HG03139 (cell line): ENCODE measurements around the gene ANTKMT.
"Not testable (repeated sequence)": the region's sequence is repeated elsewhere in the genome, so short reads cannot be mapped to it uniquely, and the experiment has no call there.

Experiments used
- ATAC-seq: cut with Tn5 transposase; IDR thresholded peaks from one replicate; pipeline ENCODE4 v1.9.1; 2021; ENCODE audit not compliant: unreplicated experiment

Gene ANTKMT

DNA sequence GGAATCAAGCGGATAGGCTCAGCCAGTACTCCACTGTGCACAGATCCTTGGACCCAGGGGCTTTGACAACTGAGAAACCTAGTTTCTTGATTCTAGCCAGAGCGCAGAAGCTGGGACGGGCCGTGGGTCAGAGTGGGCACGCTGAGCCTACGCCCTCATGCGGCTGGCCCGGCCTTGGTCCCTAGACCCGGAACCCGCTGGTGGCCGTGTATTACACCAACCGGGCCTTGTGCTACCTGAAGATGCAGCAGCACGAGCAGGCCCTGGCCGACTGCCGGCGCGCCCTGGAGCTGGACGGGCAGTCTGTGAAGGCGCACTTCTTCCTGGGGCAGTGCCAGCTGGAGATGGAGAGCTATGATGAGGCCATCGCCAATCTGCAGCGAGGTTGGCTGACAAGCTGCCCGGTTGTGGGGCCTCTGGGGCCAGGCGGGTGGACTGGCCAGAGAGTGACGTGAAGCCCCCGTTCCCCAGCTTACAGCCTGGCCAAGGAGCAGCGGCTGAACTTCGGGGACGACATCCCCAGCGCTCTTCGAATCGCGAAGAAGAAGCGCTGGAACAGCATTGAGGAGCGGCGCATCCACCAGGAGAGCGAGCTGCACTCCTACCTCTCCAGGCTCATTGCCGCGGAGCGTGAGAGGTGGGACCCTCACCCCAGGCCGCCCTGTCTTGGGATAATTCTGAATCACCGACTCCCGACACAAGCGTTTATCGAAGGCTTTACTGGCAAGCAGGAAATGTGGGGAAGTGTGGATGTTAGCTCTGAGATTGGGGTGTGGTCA is 39.8 kb upstream of the ANTKMT start:
- no peak for ATAC-seq

DNA sequence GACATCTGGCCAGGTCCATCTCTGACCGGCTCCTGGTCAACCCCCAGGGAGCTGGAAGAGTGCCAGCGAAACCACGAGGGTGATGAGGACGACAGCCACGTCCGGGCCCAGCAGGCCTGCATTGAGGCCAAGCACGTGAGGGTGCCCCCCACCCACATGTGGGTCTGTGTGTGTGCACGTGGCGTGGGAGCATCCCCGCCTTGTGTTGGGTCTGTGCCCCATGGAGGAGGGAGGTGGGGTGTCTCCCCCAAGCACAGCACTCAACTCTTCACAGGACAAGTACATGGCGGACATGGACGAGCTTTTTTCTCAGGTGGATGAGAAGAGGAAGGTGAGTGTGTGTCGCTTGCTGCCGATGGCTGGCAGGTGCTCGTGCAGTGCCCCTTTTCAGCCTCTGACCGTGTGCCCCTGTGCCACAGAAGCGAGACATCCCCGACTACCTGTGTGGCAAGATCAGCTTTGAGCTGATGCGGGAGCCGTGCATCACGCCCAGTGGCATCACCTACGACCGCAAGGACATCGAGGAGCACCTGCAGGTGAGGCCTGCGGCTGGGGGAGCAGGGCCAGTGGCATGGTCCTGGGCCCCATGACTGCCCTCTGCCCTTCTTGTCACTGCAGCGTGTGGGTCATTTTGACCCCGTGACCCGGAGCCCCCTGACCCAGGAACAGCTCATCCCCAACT is 39.1 kb upstream of the ANTKMT start:
- no peak for ATAC-seq

DNA sequence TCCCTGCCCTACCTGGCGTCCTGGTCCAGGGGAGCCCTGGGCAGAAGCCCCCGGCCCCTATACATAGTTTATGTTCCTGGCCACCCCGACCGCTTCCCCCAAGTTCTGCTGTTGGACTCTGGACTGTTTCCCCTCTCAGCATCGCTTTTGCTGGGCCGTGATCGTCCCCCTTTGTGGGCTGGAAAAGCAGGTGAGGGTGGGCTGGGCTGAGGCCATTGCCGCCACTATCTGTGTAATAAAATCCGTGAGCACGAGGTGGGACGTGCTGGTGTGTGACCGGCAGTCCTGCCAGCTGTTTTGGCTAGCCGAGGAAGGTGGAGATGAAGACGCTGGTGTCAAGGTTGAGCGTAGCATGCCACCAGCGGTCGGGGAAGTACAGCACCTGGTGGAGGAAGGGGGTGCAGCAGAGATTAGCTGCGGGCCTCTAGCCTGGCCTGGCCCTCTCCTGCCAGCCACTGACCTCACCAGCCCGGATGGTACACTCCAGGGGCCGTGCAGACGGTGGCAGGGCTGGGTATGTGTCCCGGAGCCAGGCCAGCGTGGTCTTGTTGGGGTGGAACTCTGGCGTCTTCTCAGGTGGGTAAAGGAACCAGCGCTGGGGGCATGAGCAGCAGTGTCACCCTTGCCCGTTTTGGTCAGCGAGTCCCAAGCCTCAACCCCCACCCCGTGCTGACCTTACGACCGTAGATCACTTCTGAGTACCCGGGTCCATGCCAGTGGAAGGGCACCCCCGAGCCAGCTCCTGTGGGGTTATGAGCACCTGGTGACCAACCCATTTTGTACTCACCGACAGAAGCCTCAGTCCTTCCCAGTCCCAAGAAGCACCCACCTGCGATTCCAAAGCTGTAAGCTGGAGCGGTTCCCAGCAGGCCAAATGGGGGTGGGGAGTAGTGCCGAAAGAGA is 38.2 kb upstream of the ANTKMT start:
- ATAC-seq, result no peak

DNA sequence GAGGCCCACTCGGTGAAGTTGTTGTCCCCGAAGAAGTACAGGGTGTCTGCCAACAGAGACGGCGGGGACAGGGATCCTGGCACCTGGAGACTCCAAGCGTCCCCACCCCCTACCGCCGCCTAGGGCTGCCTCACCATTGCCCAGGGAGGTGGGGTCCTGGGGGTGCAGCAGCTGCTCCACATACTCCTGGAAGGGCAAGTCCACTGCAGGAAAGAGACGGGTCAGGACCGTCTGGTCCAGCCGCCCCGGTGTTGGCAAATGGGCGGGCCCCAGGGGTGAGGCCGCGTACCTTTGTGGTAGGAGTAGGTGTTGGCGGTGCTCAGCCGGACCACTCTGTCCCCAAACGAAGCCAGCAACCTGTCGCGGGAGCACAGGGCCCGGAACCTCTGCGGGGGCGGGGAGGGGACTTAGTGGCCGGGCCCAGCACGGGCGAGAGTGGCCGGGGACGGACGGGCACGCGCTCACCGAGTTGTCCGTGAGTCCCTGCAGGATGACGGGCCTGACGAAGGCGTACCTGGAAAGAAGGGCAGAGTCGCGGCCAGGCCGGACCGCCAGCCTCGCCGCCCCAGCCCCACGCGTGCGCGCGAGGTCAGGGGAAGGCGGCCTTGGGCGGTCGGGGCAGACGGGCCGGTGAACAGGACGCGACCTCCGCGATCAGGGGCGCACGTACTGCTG is 37.4 kb upstream of the ANTKMT start:
- no peak for ATAC-seq

DNA sequence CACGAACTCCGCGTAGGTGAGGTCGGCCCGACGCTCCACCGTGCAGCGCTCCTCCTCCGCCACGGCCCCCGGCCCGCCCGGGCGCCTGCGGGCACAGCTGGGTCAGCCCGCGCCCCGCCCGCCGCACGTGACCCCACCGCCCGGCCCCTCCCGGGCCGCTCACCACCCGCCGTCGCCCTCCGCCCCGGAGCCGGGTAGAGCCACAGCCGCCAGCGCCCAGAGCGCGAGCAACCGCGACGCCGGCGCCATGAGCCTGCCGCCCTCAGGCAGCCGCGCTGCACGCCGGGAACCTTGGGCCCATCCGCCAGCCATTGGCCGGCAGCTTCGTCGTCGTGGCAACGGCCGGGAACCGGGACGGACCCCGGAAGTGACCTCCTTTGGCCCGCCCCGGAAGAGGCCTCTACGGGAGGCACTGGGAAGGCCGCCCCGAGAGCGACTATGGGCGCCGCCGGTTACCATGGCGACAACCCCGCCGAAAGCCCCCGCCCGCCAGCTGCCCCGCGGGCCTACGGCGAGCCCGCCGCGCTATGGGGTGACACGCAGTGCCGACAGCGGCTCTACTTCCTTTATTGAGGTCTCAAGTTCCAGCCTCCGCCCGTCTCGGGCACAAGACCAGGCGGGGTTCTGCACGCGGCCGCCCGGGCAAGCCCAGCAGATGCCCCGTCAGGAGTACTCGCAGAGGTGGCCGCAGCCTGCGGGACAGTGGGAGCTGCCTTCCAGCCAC is 36.7 kb upstream of the ANTKMT start, which contains the start of gene JMJD8:
Gene JMJD8, minus strand, starts transcription at position 264 of the 724 bp plus-strand sequence. Its CDS starts 15 bp downstream, at position 249.
- ATAC-seq, result peak; percentile 35

DNA sequence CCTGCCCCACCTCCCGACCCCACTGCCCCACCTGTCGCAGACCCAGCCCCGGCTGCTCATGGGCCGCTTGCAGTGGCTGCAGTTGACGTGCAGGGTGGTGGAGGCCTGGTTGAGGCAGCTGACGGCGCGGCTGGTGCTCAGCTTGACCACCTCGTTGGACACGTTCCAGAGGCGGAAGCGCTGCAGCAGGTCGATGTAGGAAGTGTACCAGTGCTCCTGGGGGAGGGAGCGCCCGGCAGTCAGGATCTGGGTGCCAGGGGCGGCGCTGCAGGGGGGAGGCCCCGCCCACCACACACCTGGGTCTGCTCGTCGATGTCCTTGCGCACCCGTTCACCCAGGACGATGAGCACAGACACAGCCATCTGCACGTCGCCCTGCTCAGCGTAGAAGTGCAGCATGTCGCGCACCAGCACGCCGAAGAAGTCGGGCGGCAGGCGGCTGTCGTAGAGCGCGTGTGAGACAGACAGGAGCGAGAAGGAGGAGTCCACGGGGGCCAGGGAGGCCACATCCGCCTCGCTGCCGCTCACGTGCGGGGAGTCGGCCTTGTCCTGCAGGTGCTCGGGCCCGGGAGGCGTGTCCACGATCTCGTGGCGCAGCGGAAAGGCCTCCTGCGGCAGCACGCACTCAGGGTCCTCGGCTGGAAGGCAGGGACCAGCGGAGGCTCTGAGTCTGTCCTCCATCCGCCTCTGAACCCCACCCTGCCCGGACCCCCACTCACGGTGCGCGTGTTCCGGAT is 35.8 kb upstream of the ANTKMT start:
- no peak for ATAC-seq

DNA sequence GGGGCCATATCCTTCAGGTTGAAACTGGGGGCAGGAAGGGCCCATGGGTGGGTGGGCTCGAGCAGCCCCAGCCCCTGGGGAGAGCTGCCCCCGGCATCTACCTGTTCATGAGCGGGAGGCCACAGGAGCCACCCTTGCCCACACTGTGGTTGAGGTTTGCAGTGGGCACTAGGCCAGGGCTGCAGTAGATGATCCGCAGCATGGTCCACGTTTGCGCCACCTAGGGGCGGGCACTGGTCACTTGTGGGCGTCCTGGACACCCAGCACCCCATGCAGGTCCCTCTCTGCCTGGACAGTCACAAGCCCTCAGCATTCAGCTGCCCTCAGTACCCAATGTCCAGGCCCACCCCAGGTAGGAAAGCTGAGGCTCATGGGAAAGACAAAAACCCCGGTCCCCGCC is 35.0 kb upstream of the ANTKMT start:
- no peak for ATAC-seq

DNA sequence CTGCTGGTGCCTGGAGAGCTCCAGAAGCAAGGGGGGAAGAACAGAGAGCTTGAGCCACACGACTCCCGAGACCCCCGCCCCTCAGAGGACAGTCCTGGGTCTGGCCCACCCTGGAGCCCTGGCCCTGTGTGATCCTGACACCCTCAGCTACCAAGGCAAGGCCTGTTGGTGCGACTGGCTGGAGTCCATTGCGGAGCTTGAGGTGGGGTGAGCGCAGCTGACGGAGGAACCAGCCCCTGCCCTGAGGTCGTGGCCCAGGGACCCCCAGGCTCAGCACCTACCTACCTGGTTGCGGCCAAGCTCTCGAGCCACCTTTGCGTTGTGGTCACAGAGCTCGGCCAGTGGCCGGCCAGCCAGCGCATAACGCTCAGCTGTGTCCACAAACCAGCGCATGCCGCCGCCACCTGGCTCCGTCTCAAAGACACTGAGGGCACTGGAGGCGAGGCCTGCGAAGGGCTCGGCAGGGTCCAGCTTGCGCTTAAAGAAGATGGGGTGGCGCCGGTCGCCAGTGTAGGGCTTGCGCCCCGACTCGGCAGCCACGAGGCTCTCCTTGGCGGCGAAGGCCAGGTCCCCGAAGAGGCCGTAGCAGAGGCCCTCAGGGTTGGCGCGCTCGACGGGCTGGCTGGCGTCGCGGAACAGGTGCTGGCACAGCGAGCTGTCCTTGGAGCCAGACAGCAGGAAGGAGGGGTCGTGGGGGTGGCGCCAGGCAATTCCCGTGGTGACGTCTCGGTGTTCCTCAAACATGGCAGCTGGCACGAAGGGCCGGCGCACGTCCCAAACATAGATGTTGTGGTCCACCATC is 34.3 kb upstream of the ANTKMT start:
- no peak for ATAC-seq

DNA sequence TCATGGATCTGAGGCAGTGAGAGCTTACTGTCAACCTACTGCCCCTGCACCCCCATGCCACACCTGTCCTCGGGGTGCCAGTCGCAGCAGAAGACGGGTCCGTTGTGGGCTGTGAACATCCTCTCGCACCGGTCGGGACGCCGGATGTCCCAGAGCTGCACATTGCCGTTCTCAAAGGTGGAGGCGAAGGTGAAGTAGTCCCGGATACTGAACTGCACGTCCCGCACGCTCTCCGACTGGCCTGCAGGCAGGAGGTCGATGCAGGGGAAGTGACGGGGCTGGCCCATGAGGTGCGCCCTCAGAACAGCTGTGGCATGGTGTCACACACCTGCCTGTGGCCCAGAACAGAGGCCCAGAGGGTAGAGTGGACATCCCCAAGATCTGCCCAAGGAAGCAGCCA is 33.4 kb upstream of the ANTKMT start:
- ATAC-seq, result no peak

DNA sequence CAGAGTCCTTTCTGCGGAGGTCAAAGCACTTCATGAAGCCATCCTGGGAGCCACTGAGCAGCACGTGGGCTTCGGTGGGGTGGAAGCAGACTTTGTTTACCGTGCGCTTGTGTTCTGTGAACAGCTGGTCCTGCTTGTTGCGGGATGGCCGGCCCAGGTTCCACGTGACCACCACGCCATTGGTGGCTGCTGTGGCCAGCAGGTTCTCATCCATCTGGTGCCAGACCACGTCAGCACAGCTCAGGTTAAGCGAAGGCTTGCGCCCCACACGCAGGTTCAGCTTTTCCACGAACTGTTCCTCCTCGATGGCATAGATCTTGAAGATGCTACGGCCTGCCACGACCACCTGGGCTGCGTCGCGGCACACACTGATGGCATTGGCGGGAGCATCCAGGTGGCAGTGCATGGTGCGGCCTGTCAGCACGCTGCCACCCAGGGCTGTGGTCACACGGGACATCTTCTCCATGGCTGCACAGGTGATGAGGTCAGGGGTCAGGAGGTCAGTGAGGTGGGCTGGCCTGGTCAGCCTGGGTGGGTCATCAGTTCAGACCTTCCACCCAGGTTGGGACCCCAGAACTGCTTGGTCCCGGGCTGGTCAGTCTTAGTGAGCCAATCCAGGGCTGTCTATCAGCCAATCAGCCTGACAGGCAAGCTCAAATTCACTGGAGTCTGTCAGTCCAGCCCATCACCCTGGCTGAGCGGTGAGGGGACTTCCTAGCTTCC is 31.6 kb upstream of the ANTKMT start:
- no peak for ATAC-seq

DNA sequence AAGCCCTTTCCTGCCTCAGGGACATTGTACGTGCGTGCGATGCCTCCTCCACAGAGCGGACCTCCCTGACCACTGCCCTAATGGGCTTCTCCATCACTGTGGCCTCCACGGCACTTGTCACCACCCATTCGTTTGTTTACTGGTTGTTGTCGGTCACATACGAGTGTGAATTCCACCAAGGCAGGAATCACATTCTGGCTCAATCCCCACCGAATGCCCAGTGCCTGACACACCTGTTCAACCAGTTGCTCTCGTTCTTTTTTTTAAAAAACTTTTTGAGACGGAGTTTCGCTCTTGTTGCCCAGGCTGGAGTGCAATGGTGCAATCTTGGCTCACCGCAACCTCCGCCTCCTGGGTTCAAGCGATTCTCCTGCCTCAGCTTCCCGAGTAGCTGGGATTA is 29.7 kb upstream of the ANTKMT start:
- not testable (repeated sequence) for ATAC-seq

DNA sequence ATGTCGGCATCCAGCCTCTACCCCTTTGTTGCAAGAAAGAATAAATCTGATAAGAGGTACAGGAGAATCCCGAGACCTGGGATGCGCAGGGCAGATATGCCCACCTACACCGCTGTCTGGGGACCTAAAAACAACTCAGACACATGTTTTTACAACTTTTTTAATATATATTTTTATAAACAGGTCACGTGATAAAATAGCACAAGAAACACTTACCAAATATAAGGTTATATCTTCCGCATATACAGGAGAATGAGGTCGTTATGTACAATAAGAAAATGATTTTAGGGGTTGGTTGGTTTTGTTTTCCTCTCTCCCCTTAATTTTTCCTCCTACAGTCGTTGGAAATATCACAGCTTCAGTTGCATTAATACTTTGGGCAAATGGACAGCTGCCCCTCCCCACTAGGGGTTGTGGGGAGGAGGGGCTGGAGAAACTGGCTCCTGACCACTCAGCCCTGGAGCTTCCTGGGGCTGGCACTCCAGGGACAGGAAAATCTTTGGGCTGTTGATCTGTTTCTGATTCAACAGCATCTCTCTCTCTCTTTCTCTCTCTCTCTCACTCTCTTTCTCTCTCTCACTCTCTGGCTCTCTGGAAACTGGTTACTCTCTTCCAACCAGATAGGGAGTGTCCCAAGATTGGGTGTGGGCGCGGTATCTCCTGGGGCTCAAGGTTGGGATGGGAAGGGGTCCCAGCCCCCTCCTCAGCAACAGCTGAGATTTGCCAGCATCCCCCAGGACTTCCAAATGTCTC is 28.4 kb upstream of the ANTKMT start:
- no peak for ATAC-seq

DNA sequence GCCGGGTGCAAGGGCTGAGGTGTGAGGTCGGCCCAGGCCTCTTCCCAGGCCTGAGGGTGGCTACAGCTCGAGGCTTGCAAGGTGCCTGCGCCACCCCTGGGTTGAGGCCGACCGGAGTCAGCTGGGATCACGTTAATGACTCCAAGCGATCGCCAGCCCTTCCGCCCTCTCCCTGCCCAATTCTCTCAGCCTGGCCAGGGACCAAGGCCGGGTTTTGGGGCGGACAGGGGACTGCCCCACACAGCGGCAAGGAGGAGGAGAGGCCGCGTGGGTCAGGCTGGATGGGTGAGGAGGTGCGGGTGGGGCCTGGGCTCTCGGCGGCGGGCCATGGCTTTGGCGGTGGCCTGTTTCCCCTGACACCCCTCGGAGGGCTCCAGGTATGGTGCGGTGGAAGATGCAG is 27.6 kb upstream of the ANTKMT start:
- no peak for ATAC-seq

DNA sequence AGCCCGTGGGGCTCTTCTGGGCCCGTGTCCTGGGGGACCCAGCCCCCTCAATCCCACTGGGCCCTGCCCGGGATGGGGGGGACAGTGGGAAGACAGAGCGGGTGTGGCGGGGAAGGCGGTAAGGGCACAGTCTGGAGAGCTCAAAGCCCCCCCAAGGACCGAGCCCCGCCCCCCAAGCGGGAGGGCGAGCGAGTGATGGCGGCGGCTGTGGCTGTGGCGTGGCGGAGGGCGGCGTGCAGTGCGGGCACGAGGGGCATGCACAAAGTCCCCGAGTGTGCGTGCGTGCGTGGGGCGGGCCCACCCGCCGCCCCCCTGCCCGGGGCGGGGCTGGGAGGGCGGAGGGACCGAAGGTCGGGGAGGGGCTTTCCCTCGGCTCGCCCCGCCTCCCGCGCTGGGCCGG is 27.2 kb upstream of the ANTKMT start:
- no peak for ATAC-seq

DNA sequence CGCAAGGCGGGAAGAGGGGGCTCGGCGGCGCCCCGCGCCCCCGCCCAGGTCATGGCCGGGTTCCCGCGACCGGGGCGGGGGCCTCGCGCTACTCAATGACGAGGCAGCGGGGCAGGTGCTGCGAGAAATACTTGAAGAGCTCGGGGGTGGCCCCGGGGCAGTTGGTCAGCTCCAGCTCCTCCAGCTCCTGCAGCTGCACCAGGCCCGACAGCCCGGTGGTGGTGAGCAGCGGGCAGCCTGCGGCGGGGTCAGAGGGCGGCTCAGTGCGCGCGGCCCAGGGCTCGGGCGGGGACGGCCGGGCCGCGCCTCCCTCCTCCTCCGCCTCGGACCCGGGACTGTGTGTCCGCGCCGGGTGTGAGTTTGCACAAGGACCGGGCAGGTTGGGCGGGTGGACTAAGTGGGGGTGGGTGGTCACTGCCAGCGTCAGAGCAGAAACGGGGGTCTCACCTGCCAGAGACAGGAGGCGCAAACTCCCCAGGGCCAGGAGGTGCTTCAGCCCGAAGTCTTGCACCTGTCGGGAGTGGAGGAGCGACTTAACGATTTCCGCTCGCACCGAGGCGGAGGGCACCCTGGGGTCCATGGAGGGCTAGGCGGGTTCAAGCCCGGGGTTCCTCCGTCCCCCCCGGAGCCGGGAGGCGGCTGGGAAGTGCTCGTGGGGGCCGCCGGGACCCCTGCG is 26.6 kb upstream of the ANTKMT start:
- no peak for ATAC-seq

DNA sequence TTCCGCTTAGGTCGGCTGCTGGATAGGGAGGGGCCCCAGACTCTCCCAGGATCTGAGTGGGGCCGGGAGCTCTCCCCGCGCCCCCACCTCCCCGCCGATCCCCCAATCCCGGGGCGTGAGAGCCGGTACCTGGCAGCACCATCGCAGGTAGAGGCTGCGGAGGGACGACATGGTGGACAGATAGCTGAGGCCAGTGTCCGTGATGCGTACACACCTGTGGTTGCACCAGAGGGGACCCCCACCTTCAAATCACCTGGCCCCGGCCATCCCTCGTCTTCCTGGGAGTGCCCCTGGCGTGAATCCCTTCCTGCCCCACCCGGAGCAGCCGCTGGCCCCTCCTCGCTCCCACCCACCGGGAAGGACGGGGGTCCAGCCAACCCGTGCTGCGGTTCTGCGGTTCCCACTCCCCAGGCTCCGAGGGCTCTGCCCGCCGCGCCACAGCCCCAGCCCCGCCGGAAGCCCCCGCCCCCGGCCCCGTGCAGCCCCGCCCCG is 26.0 kb upstream of the ANTKMT start:
- ATAC-seq, result no peak
